GM21576 (cell line): ENCODE data around the gene GFRA4.
"Not testable (repeated sequence)": the region's sequence is repeated elsewhere in the genome, so short reads cannot be mapped to it uniquely, and the experiment has no call there.

Experiments used
- ATAC-seq: cut with Tn5 transposase; IDR thresholded peaks from one replicate; pipeline ENCODE4 v1.9.1; 2021; ENCODE audit warnings: mild to moderate bottlenecking, moderate library complexity; ENCODE audit not compliant: unreplicated experiment

The GFRA4 gene

GRCh38 chr20:3627476-3627875 is 35.7 kb downstream of the GFRA4 start:
- ATAC-seq, result no peak

- ATAC-seq, result no peak
Measured at GRCh38 chr20:3622406-3622805, 40.8 kb downstream of the GFRA4 start.

GRCh38 chr20:3621111-3621510 is 42.1 kb downstream of the GFRA4 start:
- ATAC-seq, result no peak

- no peak for ATAC-seq
Measured at GRCh38 chr20:3616250-3616649, 46.9 kb downstream of the GFRA4 start.

- ATAC-seq, result not testable (repeated sequence)
Measured at GRCh38 chr20:3615171-3615840, 47.9 kb downstream of the GFRA4 start.

GRCh38 chr20:3614466-3614865 is 48.7 kb downstream of the GFRA4 start:
- ATAC-seq, result no peak

- no peak for ATAC-seq
Measured at GRCh38 chr20:3613821-3614440, 49.3 kb downstream of the GFRA4 start.

- no peak for ATAC-seq
Measured at GRCh38 chr20:3612795-3613572, 50.2 kb downstream of the GFRA4 start.

- no peak for ATAC-seq
Measured at GRCh38 chr20:3611901-3612300, 51.3 kb downstream of the GFRA4 start.
